Left lobe of liver (tissue), 2 donors: Measurements from ENCODE around the gene CALHM1. TPM values are rescaled to one million over a fixed set of nuclear protein-coding genes. Genes with fewer than 3 reads are reported as not detected.
"Not testable (repeated sequence)": the region's sequence is repeated elsewhere in the genome, so short reads cannot be mapped to it uniquely, and the experiment has no call there.

ENCODE experiments used
- ATAC-seq: fragments of 200-7000 bp; cut with Tn5 transposase; one replicate; pipeline ENCODE4 v1.9.1; 2020; ENCODE audit warnings: mild to moderate bottlenecking, moderate library complexity
- DNase-seq: peaks from one replicate; pipeline ENCODE4 v3.0.0-alpha.2; 2020; ENCODE audit warnings: low spot score
- total RNA-seq: library from RNA; stranded (reverse); gene quantifications from one replicate; pipeline ENCODE4 v1.2.1, GENCODE V29; 2021
- donor health status: DM: no; HTN: no; CAD: no; lungs with moderate emphysema.
- donor health status: DM: no; HTN: yes; CAD: no.

CALHM1 gene
- total RNA-seq, 1 donor from 2014 or later: not detected

DNA sequence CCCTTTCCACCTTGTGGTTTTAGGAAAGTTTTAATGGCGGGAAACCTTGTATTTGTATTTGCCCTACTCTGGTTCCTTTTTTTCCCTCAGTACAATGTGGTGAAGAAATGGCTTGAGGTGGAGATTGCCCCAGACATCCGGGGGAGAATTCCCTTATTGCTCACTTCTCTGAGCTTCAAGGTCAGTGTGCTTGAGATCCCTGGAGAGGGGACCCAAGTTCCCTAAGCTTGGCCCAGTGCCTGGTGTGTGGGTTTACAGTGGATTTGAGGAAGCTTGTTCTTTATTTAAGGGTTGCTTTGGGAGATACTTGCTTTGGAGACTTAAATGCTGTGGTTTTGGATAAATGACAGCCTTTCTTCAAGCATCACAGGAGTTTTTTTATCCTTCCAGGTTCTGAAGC, 24.8 kb downstream of the CALHM1 start:
- ATAC-seq: peak; percentile 17
- no peak for DNase-seq

- DNase-seq: no peak
- ATAC-seq: peak; percentile 32
These were observed 26.8 kb downstream of the CALHM1 start for GRCh38 chr10:103431902-103432301.

GRCh38 chr10:103429647-103430046, 29.1 kb downstream of the CALHM1 start:
- ATAC-seq (no peak), DNase-seq (no peak)

- no peak for ATAC-seq
- DNase-seq: no peak
These were observed 29.6 kb downstream of the CALHM1 start for GRCh38 chr10:103428989-103429643.

DNA sequence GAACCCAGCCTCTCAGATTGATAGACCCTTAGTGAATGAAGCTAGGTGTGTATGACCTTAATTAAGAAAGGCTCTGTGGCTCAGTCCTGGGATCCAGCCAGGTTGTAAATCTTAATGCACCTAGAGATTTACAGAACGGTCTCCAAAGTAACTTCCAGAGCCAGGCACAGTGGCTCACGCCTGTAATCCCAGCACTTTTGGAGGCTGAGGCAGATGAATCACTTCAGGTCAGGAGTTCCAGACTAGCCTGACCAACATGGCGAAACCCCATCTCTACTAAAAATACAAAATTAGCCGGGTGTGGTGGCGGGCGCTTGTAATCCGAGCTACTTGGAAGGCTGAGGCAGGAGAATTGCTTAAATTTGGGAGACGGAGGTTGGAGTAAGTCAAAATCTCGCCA, 30.8 kb downstream of the CALHM1 start:
- DNase-seq (no peak), ATAC-seq (no peak)

DNA sequence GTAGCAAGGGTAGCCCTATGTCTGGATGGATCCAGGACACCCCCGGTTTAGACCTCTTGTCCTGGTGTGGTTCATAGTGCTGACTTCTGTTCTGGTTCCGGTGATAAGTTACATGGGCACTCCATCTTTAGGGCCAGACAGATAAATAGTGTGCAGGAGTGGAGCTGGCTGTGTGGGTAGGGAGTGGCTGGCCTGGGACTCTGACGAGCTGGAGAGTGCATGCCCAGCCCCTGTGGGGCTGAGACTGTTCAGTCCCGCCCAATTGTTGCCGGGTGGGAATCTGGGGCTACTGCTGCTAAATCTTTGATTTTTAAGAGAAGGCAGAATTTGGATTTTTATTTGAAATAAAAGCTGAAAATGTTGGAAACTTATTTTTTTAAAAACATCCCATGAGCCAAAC, 35.0 kb downstream of the CALHM1 start:
- DNase-seq (no peak), ATAC-seq (no peak)

DNA sequence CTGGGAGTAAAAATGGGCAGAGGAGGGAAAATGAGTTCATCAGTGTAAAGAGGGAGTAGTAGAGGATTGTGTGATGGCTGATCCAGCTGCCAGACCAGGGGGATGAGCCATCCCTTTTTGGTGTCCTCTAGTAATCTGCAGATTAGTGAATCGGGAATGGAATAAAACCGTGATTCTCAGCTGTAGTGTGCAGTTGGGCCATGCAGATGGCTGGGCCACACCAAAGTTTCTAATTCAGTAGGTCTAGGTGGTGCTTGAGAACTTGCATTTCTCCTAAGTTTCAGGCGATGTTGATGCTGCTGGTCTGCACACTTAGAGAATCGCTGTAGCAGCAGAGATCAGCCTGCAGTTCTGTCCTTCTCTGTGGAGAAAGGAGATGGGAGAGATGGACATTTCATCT, 39.6 kb downstream of the CALHM1 start:
- no peak for DNase-seq
- no peak for ATAC-seq

DNA sequence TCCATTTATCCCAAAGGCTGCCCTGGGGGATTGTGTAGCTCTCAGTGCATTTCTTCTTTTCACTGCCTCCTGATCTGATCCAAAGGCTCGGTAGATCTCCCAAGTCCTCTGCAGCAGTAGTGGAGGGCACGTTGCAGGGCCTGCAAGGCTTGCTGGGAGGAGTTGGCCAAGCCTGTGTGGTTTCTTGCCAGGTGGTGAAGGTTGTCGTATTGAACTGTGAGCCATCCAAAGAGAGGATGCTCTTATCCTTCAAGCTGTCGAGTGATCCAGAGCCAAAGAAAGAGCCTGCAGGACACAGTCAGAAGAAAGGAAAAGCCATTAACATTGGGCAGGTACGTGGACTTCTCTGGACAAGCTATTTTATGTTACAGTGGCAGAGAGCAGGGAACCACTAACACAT, 41.1 kb downstream of the CALHM1 start:
- DNase-seq: no peak
- no peak for ATAC-seq

- not testable (repeated sequence) for ATAC-seq, DNase-seq
These were observed 41.6 kb downstream of the CALHM1 start for GRCh38 chr10:103417148-103417469.

- DNase-seq (peak; percentile 55), ATAC-seq (peak; percentile 54)
These were observed 42.1 kb downstream of the CALHM1 start for GRCh38 chr10:103416436-103417147.

DNA sequence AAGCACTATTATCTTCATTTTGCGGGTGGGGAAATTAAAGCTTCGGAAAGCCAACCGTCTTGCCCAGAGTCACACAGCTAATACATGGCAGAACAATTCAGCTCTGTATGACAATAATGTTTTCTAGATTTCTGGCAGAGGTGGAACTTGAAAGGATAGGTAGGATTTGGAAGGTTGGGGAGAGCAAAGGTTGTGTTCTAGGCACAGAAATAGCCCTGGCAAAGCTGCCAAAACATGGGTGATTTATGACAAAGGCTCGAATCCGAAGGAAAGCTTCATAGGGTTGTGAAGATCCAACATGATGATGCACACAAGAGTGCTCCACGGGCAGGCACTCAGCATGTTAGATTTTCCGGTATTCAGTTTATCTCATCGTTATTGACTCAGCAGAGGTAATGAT, 43.1 kb downstream of the CALHM1 start:
- ATAC-seq (peak; percentile 60), DNase-seq (peak; percentile 55)

DNA sequence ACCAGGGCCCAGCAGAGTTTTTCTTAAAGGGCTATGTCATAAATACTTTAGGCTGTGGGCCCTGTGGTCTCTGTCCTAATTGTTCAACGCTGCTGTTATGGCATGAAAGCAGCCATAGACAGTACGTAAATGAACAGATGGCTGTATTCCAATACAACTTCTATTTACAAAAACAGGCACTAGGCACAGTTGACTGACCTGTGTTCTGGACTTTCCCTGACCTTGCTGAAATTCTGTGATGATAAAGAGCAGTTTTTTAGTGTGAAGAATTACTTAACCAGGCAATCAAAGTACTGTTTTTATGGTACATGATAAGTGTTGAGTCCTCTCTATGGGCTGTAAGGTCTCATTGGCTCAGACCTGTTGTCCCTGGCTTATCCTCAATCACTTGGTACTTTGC, 45.1 kb downstream of the CALHM1 start:
- DNase-seq (peak; percentile 49), ATAC-seq (peak; percentile 75)

Other genes starting within 250 kb of the CALHM1 start
- not detected for gene RPEL1, start 213.0 kb downstream of the CALHM1 start, total RNA-seq
- gene INA, start 181.8 kb downstream of the CALHM1 start, total RNA-seq: not detected
- 7.6 TPM for gene PCGF6, start 107.8 kb downstream of the CALHM1 start, total RNA-seq
- 2.1 TPM for gene TAF5, start 90.9 kb downstream of the CALHM1 start, total RNA-seq
- 154 TPM for gene ATP5MK, start 62.4 kb downstream of the CALHM1 start, total RNA-seq
- 9.0 TPM for gene PDCD11, start 62.3 kb downstream of the CALHM1 start, total RNA-seq
- gene CALHM2, start 6.5 kb downstream of the CALHM1 start, total RNA-seq: 3.6 TPM
- gene CALHM3, start 20.3 kb upstream of the CALHM1 start, total RNA-seq: not detected
- 1.7 TPM for gene NEURL1, start 34.8 kb upstream of the CALHM1 start, total RNA-seq